DMS53 (cell line): ENCODE results near the gene OR1I1.

Experiments used
- DNase-seq: peaks from one replicate; lab custom pipeline; 2025; lab: John Stamatoyannopoulos, UW

Gene OR1I1

GRCh38 chr19:15098460-15098859, 16.4 kb downstream of the OR1I1 start:
- no peak for DNase-seq

DNA sequence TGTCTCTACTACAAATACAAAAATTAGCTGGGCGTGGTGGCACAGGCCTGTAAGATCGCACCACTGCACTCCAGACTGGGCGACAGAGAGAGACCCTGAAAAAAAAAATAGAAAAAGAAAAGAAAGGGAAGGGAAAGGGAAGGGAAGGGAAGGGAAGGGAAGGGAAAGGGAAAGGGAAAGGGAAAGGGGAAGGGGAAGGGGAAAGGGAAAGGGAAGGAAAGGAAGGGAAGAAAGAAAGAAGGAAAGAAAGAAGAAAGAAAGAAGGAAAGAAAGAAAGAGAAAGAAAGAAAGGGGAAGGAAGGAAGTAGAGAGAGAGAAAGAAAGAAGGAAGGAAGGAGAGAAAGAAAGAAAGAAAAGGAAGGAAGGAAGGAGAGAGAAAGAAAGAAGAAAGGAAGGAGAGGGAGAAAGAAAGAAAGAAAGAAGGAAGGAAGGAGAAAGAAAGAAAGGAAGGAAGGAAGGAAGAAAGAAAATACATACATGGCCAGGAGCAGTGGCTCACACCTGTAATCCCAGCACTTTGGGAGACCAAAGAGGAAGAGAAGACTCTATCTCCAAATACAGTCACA, 17.1 kb downstream of the OR1I1 start:
- DNase-seq, result no peak

- peak; percentile 53 for DNase-seq
Measured at GRCh38 chr19:15101479-15102082, 19.6 kb downstream of the OR1I1 start.

DNA sequence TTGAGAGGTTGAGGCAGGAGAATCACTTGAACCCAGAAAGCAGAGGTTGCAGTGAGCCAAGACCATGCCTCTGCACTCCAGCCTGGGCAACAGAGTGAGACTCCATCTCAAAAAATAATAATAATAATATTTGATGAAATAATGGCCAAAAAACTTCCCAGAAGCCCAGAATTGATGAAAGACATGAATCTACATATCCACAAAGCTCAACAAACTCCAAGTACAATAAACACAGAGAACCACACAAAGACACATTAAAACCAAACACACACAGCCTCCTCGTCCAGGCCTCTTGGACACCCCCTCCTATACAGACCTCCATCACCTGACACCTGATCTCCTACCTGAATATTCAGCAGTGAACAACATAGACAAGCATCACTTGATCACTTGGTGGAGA, 22.0 kb downstream of the OR1I1 start:
- DNase-seq, result no peak

GRCh38 chr19:15104411-15104810, 22.4 kb downstream of the OR1I1 start:
- DNase-seq, result no peak

DNA sequence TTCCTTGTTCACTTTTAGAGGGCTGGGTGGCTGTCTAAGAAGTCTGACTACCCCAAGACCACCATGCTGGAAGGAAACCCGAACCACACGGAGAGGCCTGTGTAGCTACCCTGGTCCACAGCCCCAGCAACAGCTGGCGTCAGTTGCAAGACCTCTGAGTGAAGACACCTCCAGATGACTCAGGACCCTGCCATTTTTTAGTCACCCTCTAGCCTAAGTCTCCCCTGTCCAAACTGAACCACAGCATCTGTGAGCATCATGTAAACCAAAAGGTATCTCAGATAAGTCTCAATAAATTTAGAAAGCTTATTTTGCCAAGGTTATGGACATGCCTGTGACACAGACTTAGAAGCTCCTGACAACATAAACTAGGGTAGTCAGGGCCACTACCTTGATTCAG, 23.0 kb downstream of the OR1I1 start:
- no peak for DNase-seq

GRCh38 chr19:15107061-15108010, 25.3 kb downstream of the OR1I1 start, which contains the start of gene SYDE1:
TSS of gene SYDE1 (plus strand) at chr19:15107401. CDS start at chr19:15107434, 33 bp downstream.
- no peak for DNase-seq

DNA sequence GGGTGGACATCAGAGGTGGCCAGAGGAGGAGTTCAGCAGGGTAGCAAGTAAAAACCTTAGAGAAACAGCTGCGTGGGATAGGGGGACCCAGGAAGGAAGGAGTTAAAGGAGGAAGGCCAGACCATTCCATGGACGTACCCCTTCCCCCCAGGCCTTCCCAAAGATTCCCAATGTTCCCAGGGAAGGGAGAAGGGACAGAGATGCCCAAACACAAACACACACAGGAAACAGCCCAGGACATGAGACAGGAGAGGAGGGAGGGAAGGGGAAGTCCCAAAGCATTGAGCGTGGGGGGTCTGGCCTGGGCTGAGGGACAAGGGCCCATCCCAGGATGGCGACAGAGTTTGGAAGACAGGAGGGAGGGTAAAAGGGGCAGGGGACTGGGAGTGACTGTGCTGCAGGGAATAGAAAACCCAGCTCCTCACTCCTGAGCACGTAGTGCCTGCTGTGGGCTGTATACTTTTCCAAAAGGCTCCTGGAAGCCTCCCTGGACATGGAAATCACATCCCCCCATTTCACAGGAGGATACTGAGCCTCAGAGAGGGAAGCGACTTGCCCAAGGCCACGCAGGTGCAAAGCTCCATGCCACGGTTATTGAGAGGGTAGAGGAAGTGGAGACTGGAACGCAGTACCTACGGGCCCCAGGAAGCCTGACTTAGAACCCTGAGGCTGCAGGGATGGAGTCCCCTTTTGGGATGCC, 26.3 kb downstream of the OR1I1 start:
- no peak for DNase-seq

- no peak for DNase-seq
Measured at GRCh38 chr19:15108845-15109767, 27.1 kb downstream of the OR1I1 start.

GRCh38 chr19:15109768-15110417, 27.9 kb downstream of the OR1I1 start:
- DNase-seq, result peak; percentile 37

DNA sequence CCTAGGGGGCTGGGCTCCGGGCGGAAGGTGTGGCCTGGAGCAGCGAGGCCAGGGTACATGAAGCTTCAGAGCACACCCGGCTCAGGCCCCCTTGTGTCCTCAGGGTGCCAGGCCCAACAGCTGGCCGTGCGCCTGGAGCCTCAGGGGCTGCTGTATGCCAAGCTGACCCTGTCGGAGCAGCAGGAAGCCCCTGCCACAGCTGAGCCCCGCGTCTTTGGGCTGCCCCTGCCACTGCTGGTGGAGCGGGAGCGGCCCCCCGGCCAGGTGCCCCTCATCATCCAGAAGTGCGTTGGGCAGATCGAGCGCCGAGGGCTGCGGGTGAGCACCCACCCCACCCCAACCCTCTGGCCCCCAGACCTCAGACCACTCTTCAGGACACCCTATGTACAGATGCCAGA, 28.4 kb downstream of the OR1I1 start:
- peak; percentile 25 for DNase-seq

DNA sequence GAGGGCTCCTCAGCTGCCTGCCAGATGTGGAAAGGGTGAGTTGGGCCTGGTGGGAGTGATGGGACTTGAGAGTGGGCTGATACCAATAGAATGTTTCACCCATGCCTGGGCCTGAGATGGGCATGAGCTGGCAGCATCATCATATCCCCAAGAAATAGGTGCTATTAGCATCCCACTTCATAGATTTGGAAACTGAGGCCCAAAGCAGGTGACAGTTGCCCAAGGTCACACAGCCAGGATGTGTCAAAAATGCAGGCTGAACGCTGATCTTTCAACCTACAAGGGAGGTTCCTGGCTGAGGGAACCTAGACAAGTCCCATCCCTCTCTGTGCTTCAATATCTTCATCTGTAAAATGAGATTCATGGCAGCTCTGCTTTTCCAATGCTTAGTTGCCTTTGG, 29.7 kb downstream of the OR1I1 start:
- DNase-seq, result no peak

- DNase-seq, result peak; percentile 28
Measured at GRCh38 chr19:15112385-15112784, 30.4 kb downstream of the OR1I1 start.

DNA sequence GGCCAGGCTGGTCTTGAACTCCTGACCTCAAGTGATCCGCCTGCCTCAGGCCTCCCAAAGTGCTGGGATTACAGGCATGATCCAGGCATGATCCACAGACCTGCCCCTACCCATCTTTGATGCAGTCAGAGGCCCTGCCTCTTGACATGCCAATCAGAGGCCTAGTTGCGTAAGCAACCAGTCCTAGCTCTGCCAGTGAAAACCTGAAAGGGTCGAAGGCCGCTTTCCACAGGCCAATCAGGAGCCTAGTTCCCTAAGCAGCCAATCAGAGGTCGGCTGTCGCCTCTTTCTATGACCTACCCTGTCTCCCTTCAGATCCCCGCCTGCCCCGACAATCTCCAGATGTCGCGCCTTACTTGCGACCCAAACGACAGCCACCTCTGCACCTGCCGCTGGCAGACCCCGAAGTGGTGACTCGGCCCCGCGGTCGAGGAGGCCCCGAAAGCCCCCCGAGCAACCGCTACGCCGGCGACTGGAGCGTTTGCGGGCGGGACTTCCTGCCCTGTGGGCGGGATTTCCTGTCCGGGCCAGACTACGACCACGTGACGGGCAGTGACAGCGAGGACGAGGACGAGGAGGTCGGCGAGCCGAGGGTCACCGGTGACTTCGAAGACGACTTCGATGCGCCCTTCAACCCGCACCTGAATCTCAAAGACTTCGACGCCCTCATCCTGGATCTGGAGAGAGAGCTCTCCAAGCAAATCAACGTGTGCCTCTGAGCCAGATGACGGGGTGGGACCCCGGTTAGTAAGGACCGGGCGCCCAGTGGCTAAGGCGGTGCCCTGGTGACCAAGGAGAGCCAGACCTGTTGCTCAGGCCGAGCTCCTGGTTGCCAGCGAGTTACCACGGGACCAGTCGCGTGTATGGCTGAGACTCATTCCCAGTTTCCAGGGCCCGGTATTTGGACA, 31.5 kb downstream of the OR1I1 start:
- no peak for DNase-seq

- DNase-seq, result no peak
Measured at GRCh38 chr19:15114153-15114540, 32.1 kb downstream of the OR1I1 start.

DNA sequence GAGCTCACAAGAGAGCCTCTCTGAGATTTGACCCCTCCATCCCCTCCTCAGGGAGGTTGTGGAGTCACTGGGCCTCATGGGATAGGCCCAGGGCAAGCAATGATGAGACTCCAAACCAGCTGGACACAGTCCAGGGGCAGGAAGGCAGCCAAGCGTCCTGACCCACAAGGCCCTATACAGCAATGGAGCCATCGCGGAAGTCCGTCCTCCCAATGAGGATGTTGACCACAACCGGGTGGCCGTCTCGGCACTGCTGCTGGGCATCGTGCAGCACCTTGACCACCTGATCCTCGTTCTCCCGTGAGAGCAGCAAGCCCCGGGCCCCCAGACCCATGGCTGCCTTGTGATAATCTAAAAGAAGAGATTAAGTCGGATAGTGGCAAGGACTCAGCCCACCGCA, 33.1 kb downstream of the OR1I1 start:
- DNase-seq, result no peak

DNA sequence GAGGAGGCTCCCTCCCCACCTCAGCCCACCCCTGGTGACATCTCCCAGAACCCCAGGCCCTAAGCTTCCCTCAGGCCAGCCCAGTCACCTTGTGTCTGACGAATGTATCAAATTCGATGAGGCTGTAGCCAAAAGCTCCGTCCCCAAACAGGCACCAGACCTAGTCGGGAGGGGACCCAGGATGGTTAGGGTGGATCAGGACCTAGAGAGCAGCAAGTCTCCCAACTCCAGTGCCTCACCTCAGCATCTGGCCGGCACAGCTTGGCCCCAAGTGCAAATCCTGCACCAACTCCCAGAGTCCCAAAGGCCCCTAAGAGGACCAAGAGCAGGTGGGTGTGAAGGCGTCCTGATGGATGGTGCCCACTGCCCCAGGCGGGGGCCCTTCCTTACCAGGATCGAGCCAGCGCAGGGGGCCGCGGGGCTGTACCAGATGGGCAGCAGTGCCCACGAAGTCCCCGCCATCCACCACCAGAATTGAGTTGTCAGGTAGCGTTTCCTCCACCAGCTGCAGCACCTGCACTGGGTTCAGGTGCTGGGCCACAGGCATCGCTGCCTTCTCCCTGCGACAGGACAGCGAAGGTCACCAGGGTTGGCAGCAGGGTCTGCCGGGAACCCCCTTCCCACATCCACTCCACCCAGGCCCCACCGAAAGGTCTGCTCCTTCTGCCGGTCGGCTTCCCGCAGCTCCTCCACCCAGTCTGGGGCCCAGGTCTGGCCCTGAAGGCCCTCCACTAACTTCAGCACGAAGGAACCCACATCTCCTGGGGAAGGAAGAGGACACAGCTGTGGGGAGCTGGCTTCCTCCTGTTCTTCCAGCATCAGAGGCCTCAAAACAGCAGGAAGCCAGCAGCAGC, 34.0 kb downstream of the OR1I1 start:
- DNase-seq, result no peak

DNA sequence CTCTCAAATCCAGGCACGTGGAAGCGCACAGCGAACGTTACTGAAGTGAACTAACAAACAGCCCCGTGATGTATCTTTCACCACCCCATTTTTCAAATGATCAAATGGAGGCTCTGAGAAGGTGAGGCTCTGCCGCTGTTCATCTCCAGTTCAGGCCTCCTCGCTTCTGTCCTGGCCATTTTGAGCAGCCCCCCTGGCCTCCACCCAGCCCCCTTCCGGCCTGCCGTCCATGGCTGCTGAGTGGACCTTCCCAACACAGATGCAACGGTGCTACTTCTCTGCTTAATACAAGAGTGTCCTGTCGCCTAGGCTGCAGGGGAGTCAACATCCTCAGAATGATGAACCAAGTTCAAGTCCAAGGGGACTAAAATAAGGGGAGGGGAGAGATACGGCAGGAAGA, 34.8 kb downstream of the OR1I1 start:
- no peak for DNase-seq

GRCh38 chr19:15118248-15118647, 36.2 kb downstream of the OR1I1 start:
- no peak for DNase-seq
